GM18526 (cell line): ENCODE results near the gene PAGE4.

ENCODE experiments used
- POLR2A ChIP-seq: IDR thresholded peaks from 3 replicates; pipeline ENCODE4 v1.6.1; 2011; ENCODE audit not compliant: insufficient read length; ENCODE audit errors: extremely low read depth

The PAGE4 gene

GRCh38 chrX:49829016-49829415, at the start of gene PAGE4:
Gene PAGE4, plus strand, starts transcription at chrX:49829303. Its CDS starts 1,126 bp downstream, at chrX:49830429.
- TF ChIP-seq POLR2A: no peak

- TF ChIP-seq POLR2A: no peak
Observed at GRCh38 chrX:49784747-49785280, 44.3 kb upstream of the PAGE4 start.

- TF ChIP-seq POLR2A: no peak
Observed at GRCh38 chrX:49792376-49792775, 36.7 kb upstream of the PAGE4 start.

- no peak for TF ChIP-seq POLR2A
Observed at GRCh38 chrX:49793686-49794085, 35.4 kb upstream of the PAGE4 start.

GRCh38 chrX:49799828-49800227, 29.3 kb upstream of the PAGE4 start:
- TF ChIP-seq POLR2A: no peak

- no peak for TF ChIP-seq POLR2A
Observed at GRCh38 chrX:49809891-49810632, 19.0 kb upstream of the PAGE4 start.

GRCh38 chrX:49812177-49812576, 16.9 kb upstream of the PAGE4 start:
- no peak for TF ChIP-seq POLR2A

GRCh38 chrX:49816435-49816834, 12.7 kb upstream of the PAGE4 start:
- TF ChIP-seq POLR2A: no peak

- TF ChIP-seq POLR2A: no peak
Observed at GRCh38 chrX:49838374-49838773, 9.3 kb downstream of the PAGE4 start.

- no peak for TF ChIP-seq POLR2A
Observed at GRCh38 chrX:49840679-49841078, 11.6 kb downstream of the PAGE4 start.

- no peak for TF ChIP-seq POLR2A
Observed at GRCh38 chrX:49842621-49843020, 13.5 kb downstream of the PAGE4 start.

- TF ChIP-seq POLR2A: no peak
Observed at GRCh38 chrX:49844611-49845010, 15.5 kb downstream of the PAGE4 start.

- no peak for TF ChIP-seq POLR2A
Observed at GRCh38 chrX:49845701-49846403, 16.7 kb downstream of the PAGE4 start.

GRCh38 chrX:49846522-49846921, 17.4 kb downstream of the PAGE4 start:
- no peak for TF ChIP-seq POLR2A

GRCh38 chrX:49848275-49848674, 19.2 kb downstream of the PAGE4 start:
- no peak for TF ChIP-seq POLR2A

- no peak for TF ChIP-seq POLR2A
Observed at GRCh38 chrX:49850028-49850427, 20.9 kb downstream of the PAGE4 start.

- no peak for TF ChIP-seq POLR2A
Observed at GRCh38 chrX:49853661-49854060, 24.6 kb downstream of the PAGE4 start.

GRCh38 chrX:49856819-49857218, 27.7 kb downstream of the PAGE4 start:
- TF ChIP-seq POLR2A: no peak
